ENCODE results near the gene MAP2K5.

DNA sequence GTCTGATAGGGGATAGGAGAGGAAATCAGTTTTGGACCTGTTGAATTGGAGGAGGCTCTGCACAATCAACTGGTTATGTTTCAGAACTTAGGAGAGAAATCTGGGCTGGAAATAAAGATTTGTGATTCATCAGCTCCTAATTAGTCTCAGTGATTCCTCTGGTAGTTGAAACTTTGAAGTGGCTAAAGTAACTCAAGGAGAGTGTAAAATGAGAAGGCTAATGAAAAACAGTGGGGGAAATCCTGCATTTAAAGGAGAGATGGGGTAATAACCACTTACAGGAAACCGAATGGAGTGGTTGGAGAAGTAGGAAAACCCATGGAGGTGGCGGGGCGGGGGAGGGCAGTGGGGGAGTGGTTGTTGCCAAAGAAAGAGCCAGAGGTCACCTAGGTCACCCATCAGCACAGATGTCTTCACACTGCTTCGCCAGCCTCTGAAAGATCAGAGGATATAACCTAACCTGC, 32.6 kb downstream of the MAP2K5 start:
- no peak for TF ChIP-seq YY1 (IDR thresholded peaks at IDR 0.05)
- TF ChIP-seq, protein P1, sequence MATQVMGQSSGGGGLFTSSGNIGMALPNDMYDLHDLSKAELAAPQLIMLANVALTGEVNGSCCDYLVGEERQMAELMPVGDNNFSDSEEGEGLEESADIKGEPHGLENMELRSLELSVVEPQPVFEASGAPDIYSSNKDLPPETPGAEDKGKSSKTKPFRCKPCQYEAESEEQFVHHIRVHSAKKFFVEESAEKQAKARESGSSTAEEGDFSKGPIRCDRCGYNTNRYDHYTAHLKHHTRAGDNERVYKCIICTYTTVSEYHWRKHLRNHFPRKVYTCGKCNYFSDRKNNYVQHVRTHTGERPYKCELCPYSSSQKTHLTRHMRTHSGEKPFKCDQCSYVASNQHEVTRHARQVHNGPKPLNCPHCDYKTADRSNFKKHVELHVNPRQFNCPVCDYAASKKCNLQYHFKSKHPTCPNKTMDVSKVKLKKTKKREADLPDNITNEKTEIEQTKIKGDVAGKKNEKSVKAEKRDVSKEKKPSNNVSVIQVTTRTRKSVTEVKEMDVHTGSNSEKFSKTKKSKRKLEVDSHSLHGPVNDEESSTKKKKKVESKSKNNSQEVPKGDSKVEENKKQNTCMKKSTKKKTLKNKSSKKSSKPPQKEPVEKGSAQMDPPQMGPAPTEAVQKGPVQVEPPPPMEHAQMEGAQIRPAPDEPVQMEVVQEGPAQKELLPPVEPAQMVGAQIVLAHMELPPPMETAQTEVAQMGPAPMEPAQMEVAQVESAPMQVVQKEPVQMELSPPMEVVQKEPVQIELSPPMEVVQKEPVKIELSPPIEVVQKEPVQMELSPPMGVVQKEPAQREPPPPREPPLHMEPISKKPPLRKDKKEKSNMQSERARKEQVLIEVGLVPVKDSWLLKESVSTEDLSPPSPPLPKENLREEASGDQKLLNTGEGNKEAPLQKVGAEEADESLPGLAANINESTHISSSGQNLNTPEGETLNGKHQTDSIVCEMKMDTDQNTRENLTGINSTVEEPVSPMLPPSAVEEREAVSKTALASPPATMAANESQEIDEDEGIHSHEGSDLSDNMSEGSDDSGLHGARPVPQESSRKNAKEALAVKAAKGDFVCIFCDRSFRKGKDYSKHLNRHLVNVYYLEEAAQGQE (IDR thresholded peaks at IDR 0.05): no peak
- TF ChIP-seq RAD21 (IDR thresholded peaks at IDR 0.05): no peak
- TF ChIP-seq, protein P2, sequence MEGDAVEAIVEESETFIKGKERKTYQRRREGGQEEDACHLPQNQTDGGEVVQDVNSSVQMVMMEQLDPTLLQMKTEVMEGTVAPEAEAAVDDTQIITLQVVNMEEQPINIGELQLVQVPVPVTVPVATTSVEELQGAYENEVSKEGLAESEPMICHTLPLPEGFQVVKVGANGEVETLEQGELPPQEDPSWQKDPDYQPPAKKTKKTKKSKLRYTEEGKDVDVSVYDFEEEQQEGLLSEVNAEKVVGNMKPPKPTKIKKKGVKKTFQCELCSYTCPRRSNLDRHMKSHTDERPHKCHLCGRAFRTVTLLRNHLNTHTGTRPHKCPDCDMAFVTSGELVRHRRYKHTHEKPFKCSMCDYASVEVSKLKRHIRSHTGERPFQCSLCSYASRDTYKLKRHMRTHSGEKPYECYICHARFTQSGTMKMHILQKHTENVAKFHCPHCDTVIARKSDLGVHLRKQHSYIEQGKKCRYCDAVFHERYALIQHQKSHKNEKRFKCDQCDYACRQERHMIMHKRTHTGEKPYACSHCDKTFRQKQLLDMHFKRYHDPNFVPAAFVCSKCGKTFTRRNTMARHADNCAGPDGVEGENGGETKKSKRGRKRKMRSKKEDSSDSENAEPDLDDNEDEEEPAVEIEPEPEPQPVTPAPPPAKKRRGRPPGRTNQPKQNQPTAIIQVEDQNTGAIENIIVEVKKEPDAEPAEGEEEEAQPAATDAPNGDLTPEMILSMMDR (IDR thresholded peaks at IDR 0.05; ENCODE audit: low read depth, low read length, missing input control): no peak
- TF ChIP-seq, protein P3, sequence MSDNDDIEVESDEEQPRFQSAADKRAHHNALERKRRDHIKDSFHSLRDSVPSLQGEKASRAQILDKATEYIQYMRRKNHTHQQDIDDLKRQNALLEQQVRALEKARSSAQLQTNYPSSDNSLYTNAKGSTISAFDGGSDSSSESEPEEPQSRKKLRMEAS (IDR thresholded peaks at IDR 0.05): no peak
- TF ChIP-seq, protein P4, sequence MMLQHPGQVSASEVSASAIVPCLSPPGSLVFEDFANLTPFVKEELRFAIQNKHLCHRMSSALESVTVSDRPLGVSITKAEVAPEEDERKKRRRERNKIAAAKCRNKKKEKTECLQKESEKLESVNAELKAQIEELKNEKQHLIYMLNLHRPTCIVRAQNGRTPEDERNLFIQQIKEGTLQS (IDR thresholded peaks at IDR 0.05): no peak
- TF ChIP-seq, protein P5, sequence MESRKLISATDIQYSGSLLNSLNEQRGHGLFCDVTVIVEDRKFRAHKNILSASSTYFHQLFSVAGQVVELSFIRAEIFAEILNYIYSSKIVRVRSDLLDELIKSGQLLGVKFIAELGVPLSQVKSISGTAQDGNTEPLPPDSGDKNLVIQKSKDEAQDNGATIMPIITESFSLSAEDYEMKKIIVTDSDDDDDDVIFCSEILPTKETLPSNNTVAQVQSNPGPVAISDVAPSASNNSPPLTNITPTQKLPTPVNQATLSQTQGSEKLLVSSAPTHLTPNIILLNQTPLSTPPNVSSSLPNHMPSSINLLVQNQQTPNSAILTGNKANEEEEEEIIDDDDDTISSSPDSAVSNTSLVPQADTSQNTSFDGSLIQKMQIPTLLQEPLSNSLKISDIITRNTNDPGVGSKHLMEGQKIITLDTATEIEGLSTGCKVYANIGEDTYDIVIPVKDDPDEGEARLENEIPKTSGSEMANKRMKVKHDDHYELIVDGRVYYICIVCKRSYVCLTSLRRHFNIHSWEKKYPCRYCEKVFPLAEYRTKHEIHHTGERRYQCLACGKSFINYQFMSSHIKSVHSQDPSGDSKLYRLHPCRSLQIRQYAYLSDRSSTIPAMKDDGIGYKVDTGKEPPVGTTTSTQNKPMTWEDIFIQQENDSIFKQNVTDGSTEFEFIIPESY (IDR thresholded peaks at IDR 0.05): no peak
- no peak for TF ChIP-seq JUND (IDR thresholded peaks at IDR 0.05)
- no peak for TF ChIP-seq HNF4G (IDR thresholded peaks at IDR 0.05)
- no peak for TF ChIP-seq GABPA (IDR thresholded peaks at IDR 0.05 in 1 of 2, conservative IDR thresholded peaks at IDR 0.05 in 1 of 2)
- no peak for TF ChIP-seq TAF1 (conservative IDR thresholded peaks at IDR 0.05)
- TF ChIP-seq SP1 (IDR thresholded peaks at IDR 0.05): no peak

Measured in liver (tissue), 3 donors.